GM23338 (cell line): ENCODE measurements around the gene CPXM2. TPM values are rescaled to one million over a fixed set of nuclear protein-coding genes. Genes with fewer than 3 reads are reported as not detected.

Experiments
- ATAC-seq: fragments of 200-7000 bp; cut with Tn5 transposase; 3 replicates; pipeline ENCODE4 v1.9.1; 2020
- DNase-seq: peaks from one replicate; pipeline ENCODE4 v3.0.0-alpha.2; 2015; ENCODE audit warnings: low spot score
- H2AFZ ChIP-seq: fragments of 200-600 bp; sonication (generic); 2 replicates; pipeline ENCODE4 v1.8.0; 2016; ENCODE audit warnings: antibody characterized with exemption, mild to moderate bottlenecking, moderate library complexity
- H3F3A ChIP-seq: fragments of 200-600 bp; sonication (generic); replicated peaks from 2 replicates; pipeline ENCODE4 v1.8.0; 2017; ENCODE audit warnings: antibody characterized with exemption, mixed run types, low read depth
- H3K27ac ChIP-seq: fragments of 200-600 bp; sonication (generic); 2 replicates; pipeline ENCODE4 v1.6.1; 2016; ENCODE audit warnings: low read depth
- H3K27me3 ChIP-seq: fragments of 200-600 bp; sonication (generic); 2 replicates; pipeline ENCODE4 v1.8.0; 2016; ENCODE audit warnings: mild to moderate bottlenecking, mixed run types, moderate library complexity; ENCODE audit not compliant: insufficient read depth
- H3K36me3 ChIP-seq: fragments of 200-600 bp; sonication (generic); 2 replicates; pipeline ENCODE4 v1.8.0; 2016; ENCODE audit warnings: mild to moderate bottlenecking; ENCODE audit not compliant: insufficient read depth
- H3K4me1 ChIP-seq: fragments of 200-600 bp; sonication (generic); 2 replicates; pipeline ENCODE4 v1.8.0; 2016; ENCODE audit warnings: mild to moderate bottlenecking, moderate library complexity; ENCODE audit not compliant: insufficient read depth
- H3K4me2 ChIP-seq: fragments of 200-600 bp; sonication (generic); 2 replicates; pipeline ENCODE4 v1.7.1; 2017; ENCODE audit warnings: mixed run types
- H3K4me3 ChIP-seq: fragments of 200-600 bp; sonication (generic); 2 replicates; pipeline ENCODE4 v1.6.1; 2016; ENCODE audit warnings: mixed run types
- H3K79me2 ChIP-seq: fragments of 200-600 bp; sonication (generic); replicated peaks from 2 replicates; pipeline ENCODE4 v1.8.0; 2017; ENCODE audit warnings: mild to moderate bottlenecking; ENCODE audit not compliant: insufficient read depth
- H3K9me2 ChIP-seq: fragments of 200-600 bp; sonication (generic); 2 replicates; pipeline ENCODE4 v1.8.0; 2017; ENCODE audit not compliant: insufficient read depth
- H4K20me1 ChIP-seq: fragments of 200-600 bp; sonication (generic); replicated peaks from 2 replicates; pipeline ENCODE4 v1.8.0; 2017; ENCODE audit warnings: mild to moderate bottlenecking; ENCODE audit not compliant: insufficient read depth
- H3K27ac Mint-ChIP-seq: 2 replicates; pipeline ENCODE4 v1.8.0; 2020; ENCODE audit warnings: inconsistent platforms, mild to moderate bottlenecking, moderate library complexity, mixed read lengths
- H3K27me3 Mint-ChIP-seq: 3 replicates; pipeline ENCODE4 v1.8.0; 2022; ENCODE audit warnings: low read depth, mild to moderate bottlenecking, moderate library complexity, mixed read lengths, inconsistent platforms; ENCODE audit not compliant: insufficient read depth, poor library complexity
- H3K36me3 Mint-ChIP-seq: 3 replicates; pipeline ENCODE4 v1.8.0; 2021; ENCODE audit warnings: low read depth, mild to moderate bottlenecking, inconsistent platforms, moderate library complexity, mixed read lengths
- H3K4me1 Mint-ChIP-seq: 3 replicates; pipeline ENCODE4 v1.8.0; 2020; ENCODE audit warnings: mild to moderate bottlenecking, inconsistent platforms, mixed read lengths
- H3K4me3 Mint-ChIP-seq: 3 replicates; pipeline ENCODE4 v1.8.0; 2021; ENCODE audit warnings: moderate library complexity, mild to moderate bottlenecking, inconsistent platforms, mixed read lengths
- H3K9me3 Mint-ChIP-seq: 3 replicates; pipeline ENCODE4 v1.8.0; 2020; ENCODE audit warnings: moderate library complexity, mild to moderate bottlenecking, inconsistent platforms, mixed read lengths
- ETS1 ChIP-seq: IDR thresholded peaks from 2 replicates; pipeline ENCODE4 v1.6.1; 2016; ENCODE audit warnings: antibody characterized with exemption
- EZH2 ChIP-seq: fragments of 200-600 bp; sonication (generic); IDR thresholded peaks from one replicate; pipeline ENCODE4 v1.8.0; 2017; ENCODE audit warnings: antibody characterized with exemption, mild to moderate bottlenecking, low read depth; ENCODE audit not compliant: unreplicated experiment
- EZH2phosphoT487 ChIP-seq: fragments of 200-600 bp; sonication (generic); IDR thresholded peaks from one replicate; pipeline ENCODE4 v1.8.1; 2018; ENCODE audit warnings: antibody characterized with exemption; ENCODE audit not compliant: unreplicated experiment
- JUNB ChIP-seq: IDR thresholded peaks from one replicate; pipeline ENCODE4 v1.6.1; 2016; ENCODE audit warnings: antibody characterized with exemption; ENCODE audit not compliant: unreplicated experiment
- POLR2AphosphoS5 ChIP-seq: IDR thresholded peaks from 2 replicates; pipeline ENCODE4 v1.6.1; 2016; ENCODE audit warnings: antibody characterized with exemption, low read depth
- STAT1 ChIP-seq: IDR thresholded peaks from one replicate; pipeline ENCODE4 v1.6.1; 2016; ENCODE audit warnings: antibody characterized with exemption; ENCODE audit not compliant: unreplicated experiment
- ZNF114 ChIP-seq: fragments of 250-450 bp; sonication (Bioruptor Pico); IDR thresholded peaks from 2 replicates; pipeline ENCODE4 v1.5.0; 2020; ENCODE audit warnings: mild to moderate bottlenecking, moderate library complexity
- ZNF462 ChIP-seq: fragments of 250-450 bp; sonication (Bioruptor Pico); IDR thresholded peaks from 2 replicates; pipeline ENCODE4 v1.5.0; 2020; ENCODE audit warnings: mild to moderate bottlenecking, moderate library complexity
- polyA plus RNA-seq: library from polyadenylated mRNA; unstranded; fragments of >200 nt; fragmentation: Nextera tagmentation; extraction: Ambion mirVana; gene quantifications from 2 replicates; pipeline ENCODE4 v1.2.1, GENCODE V29; 2016
- total RNA-seq: library from RNA; depleted of rRNA; stranded (reverse); fragments of >200 nt; shearing (Covaris generic); gene quantifications from 2 replicates; pipeline ENCODE4 v1.2.3, GENCODE V29; 2014
- TF ChIP-seq, protein P1 (sequence below): IDR thresholded peaks from one replicate; pipeline ENCODE4 v1.6.1; 2018; ENCODE audit warnings: antibody characterized with exemption; ENCODE audit not compliant: unreplicated experiment

Gene CPXM2
- total and polyA plus RNA-seq, 2 experiments from 2014 or later: 1.6 to 8.1 TPM

DNA sequence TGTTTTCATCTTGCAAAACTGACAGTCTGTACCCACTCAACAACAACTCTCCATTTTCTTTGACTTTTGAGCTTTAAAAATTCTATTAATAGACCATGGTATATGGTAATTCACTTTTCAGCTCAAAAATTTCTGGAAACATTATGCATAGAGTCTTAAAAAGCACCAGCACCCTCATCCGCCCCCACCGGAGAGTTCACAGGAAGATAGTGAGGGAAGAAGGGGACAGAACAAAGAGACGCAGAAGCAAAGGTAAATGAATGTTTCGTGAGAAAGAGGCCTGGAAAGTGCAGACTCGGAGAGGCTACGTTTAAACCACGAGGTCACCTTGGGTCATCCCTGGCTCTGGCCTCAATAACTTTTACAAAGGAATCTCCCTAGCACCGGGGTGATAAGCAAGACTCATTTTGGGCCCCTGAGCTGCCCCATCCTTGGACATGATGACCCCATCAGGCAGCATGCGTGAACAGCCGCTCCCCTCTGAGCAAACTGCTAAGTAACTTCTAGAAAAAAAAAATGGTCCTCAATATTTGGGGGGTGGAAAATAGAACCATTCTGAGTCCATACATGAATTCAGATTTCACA lies 96.3 kb downstream of the CPXM2 start:
- Mint-ChIP-seq H3K27me3 (no peaks in the 10 kb centered on the region), H3K9me3 (peaks cover 8% of the 10 kb centered on the region), H3K27ac (no peak overlapping the region), H3K4me1 (peaks cover 32% of the 10 kb centered on the region), H3K36me3 (peaks cover 19% of the 10 kb centered on the region), H3K4me3 (no peak overlapping the region)
- TF ChIP-seq POLR2AphosphoS5 (no peak), EZH2phosphoT487 (no peak)
- no peak overlapping the region for H3K4me2 ChIP-seq
- no peak overlapping the region for H3K27ac ChIP-seq
- no peaks in the 10 kb centered on the region for H3K9me2 ChIP-seq
- no peaks in the 10 kb centered on the region for H4K20me1 ChIP-seq
- ATAC-seq (no peak), DNase-seq (no peak)
- H2AFZ ChIP-seq: no peak overlapping the region
- H3K79me2 ChIP-seq: no peaks in the 10 kb centered on the region
- H3K27me3 ChIP-seq: no peaks in the 10 kb centered on the region
- peaks cover 24% of the 10 kb centered on the region for H3K4me1 ChIP-seq
- H3K36me3 ChIP-seq: no peaks in the 10 kb centered on the region
- H3F3A ChIP-seq: no peaks in the 10 kb centered on the region
- no peak overlapping the region for H3K4me3 ChIP-seq

- Histone ChIP-seq H4K20me1 (no peaks in the 10 kb centered on the region), H3K36me3 (no peaks in the 10 kb centered on the region), H3K27me3 (no peaks in the 10 kb centered on the region), H3K9me2 (no peaks in the 10 kb centered on the region), H3K4me3 (no peak overlapping the region), H3K4me1 (peaks cover 8% of the 10 kb centered on the region; the same call in 1 of the 2 replicates), H3K79me2 (no peaks in the 10 kb centered on the region), H3K4me2 (no peak overlapping the region), H3K27ac (no peak overlapping the region), H3F3A (no peaks in the 10 kb centered on the region), H2AFZ (no peak overlapping the region)
- Mint-ChIP-seq H3K27ac (no peak overlapping the region), H3K36me3 (peaks cover 29% of the 10 kb centered on the region), H3K27me3 (no peaks in the 10 kb centered on the region), H3K4me3 (no peak overlapping the region), H3K9me3 (peaks cover 17% of the 10 kb centered on the region), H3K4me1 (peaks cover 11% of the 10 kb centered on the region)
- ATAC-seq (no peak), DNase-seq (no peak)
- TF ChIP-seq STAT1 (no peak), EZH2 (no peak), EZH2phosphoT487 (no peak), ZNF462 (CRISPR knock-in tag) (no peak), ETS1 (no peak), ZNF114 (CRISPR knock-in tag) (no peak), POLR2AphosphoS5 (no peak), JUNB (no peak)
- TF ChIP-seq, protein P1, sequence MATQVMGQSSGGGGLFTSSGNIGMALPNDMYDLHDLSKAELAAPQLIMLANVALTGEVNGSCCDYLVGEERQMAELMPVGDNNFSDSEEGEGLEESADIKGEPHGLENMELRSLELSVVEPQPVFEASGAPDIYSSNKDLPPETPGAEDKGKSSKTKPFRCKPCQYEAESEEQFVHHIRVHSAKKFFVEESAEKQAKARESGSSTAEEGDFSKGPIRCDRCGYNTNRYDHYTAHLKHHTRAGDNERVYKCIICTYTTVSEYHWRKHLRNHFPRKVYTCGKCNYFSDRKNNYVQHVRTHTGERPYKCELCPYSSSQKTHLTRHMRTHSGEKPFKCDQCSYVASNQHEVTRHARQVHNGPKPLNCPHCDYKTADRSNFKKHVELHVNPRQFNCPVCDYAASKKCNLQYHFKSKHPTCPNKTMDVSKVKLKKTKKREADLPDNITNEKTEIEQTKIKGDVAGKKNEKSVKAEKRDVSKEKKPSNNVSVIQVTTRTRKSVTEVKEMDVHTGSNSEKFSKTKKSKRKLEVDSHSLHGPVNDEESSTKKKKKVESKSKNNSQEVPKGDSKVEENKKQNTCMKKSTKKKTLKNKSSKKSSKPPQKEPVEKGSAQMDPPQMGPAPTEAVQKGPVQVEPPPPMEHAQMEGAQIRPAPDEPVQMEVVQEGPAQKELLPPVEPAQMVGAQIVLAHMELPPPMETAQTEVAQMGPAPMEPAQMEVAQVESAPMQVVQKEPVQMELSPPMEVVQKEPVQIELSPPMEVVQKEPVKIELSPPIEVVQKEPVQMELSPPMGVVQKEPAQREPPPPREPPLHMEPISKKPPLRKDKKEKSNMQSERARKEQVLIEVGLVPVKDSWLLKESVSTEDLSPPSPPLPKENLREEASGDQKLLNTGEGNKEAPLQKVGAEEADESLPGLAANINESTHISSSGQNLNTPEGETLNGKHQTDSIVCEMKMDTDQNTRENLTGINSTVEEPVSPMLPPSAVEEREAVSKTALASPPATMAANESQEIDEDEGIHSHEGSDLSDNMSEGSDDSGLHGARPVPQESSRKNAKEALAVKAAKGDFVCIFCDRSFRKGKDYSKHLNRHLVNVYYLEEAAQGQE: no peak
These were observed 99.2 kb downstream of the CPXM2 start for GRCh38 chr10:123792248-123792978.
